Adrenal gland (tissue), 12 donors: ENCODE data around the gene ACTR6. TPM values are rescaled to one million over a fixed set of nuclear protein-coding genes. Genes with fewer than 3 reads are reported as not detected.

Experiments
- DNase-seq, 7 donors: peaks; one replicate each; pipeline ENCODE4 v3.0.0-alpha.2; 2019 to 2020
- H3K27ac ChIP-seq, 5 donors: fragments of 200-600 bp; sonication (generic) in 4 of 5; 1 replicate in 3 of 5; 2 replicates in 2 of 5; pipeline versions ENCODE4 v1.5.1 to v1.8.0; 2016 to 2020; ENCODE audit warnings: mild to moderate bottlenecking in 1 of 5
- H3K27me3 ChIP-seq: fragments of 200-600 bp; 2 replicates; pipeline ENCODE4 v1.8.0; 2021
- H3K36me3 ChIP-seq, 2 donors: fragments of 200-600 bp; replicated peaks in 1 of 2; 1 replicate in 1 of 2; 2 replicates in 1 of 2; pipeline versions ENCODE4 v1.5.1 to v1.8.0; 2018 to 2022
- H3K4me1 ChIP-seq, 2 donors: fragments of 200-600 bp; replicated peaks in 1 of 2; 1 replicate in 1 of 2; 2 replicates in 1 of 2; pipeline versions ENCODE4 v1.5.1 to v1.8.0; 2018 to 2021
- H3K4me3 ChIP-seq, 4 donors: fragments of 200-600 bp; sonication (generic) in 3 of 4; one replicate each; pipeline ENCODE4 v1.5.1; 2016 to 2018
- H3K9me3 ChIP-seq, 3 donors: fragments of 200-600 bp; sonication (generic) in 1 of 3; replicated peaks in 1 of 3; 1 replicate in 2 of 3; 2 replicates in 1 of 3; pipeline versions ENCODE4 v1.5.1 to v1.8.0; 2016 to 2021
- POLR2A ChIP-seq, 2 donors: fragments of 450-650 bp; IDR thresholded peaks; one replicate each; pipeline ENCODE4 v1.6.1; 2017; ENCODE audit warnings: antibody characterized with exemption in 2 of 2, mild to moderate bottlenecking in 2 of 2, moderate library complexity in 1 of 2
- WGBS, 4 donors: extraction: QIAGEN DNeasy Blood & Tissue Kit in 2 of 4; methylation state at CpG; one replicate each; pipeline versions ENCODE4 v1.1.5 to v1.1.7; 2013 to 2017; 5-methylcytosine and 5-hydroxymethylcytosine counted together
- intact Hi-C, 2 donors: fragments of 100-400 bp; cut with DNase I; formaldehyde crosslinking; loops; one replicate each; pipeline versions ENCODE4 v1.14.1 to v1.15.0; 2022 to 2023
- polyA plus RNA-seq, 3 donors: library from polyadenylated mRNA; stranded (reverse); fragments of 200-250 nt in 2 of 3; fragments of 350-450 nt in 1 of 3; fragmentation: Illumina TruSeq in 1 of 3; extraction: RNeasy Lipid Tissue Mini Kit (QIAGEN cat#74804) in 1 of 3; gene quantifications; one replicate each; pipeline ENCODE4 v1.2.3, GENCODE V29; 2013 to 2014
- total RNA-seq, 9 donors: library from RNA; depleted of rRNA in 4 of 9; stranded (reverse); fragments of >200 nt in 4 of 9; fragments of 120-200 nt in 1 of 9; fragmentation: NEBNext Ultra II Directional in 1 of 9; extraction: Animal tissue kit (Norgen Biotek cat#: 25700) in 1 of 9; gene quantifications; one replicate each; pipeline versions ENCODE4 v1.1.0 to v1.2.4, GENCODE V29; 2013 to 2023
- TF ChIP-seq, protein P1 (sequence below), 6 experiments: fragments of 450-650 bp in 4 of 6; fragments of 200-600 bp in 2 of 6; sonication (generic) in 1 of 6; IDR thresholded peaks; 1 replicate in 5 of 6; 2 replicates in 1 of 6; pipeline versions ENCODE4 v1.5.1 to v1.8.0; 2016 to 2021; ENCODE audit warnings: antibody characterized with exemption in 6 of 6, mild to moderate bottlenecking in 2 of 6, moderate library complexity in 1 of 6
- donor health status: healthy with polysubstance abuse.
- donor health status: Bipolar disorder and iron deficiency.
- donor health status: DM: yes; HTN: yes; CAD: no.
- donor health status: DM: no; HTN: no; CAD: no.
- donor health status: DM: no; HTN: no; CAD: no.
- donor health status: DM: yes; HTN: yes; CAD: no.

ACTR6 gene
- total and polyA plus RNA-seq, 12 donors: 5.4 to 30.1 (median 23.3) TPM

DNA sequence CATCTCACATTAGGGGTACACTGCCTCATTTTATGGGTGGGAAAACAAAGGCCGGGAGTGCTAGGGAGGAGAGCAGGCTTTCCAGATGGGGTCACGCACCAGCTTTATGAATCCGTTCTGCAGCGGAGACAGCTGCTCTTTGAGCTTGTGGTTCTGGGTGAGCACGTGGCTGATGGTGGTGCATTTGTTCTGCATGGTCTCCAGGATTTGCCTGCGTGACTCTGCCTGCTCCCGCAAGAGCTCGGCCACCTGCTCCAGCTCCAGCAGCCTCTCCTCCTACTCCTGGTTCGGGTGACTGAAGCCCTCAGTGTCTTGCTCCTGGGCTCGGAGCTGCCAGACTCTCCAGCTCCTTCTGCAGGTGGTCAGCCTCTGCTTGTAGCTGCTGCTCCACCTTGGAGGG, 34.4 kb upstream of the ACTR6 start:
- no peaks in the 10 kb centered on the region for H3K9me3 ChIP-seq
- no peak overlapping the region for H3K27ac ChIP-seq
- no peak for TF ChIP-seq POLR2A (IDR thresholded peaks at IDR 0.05)
- TF ChIP-seq, protein P1, sequence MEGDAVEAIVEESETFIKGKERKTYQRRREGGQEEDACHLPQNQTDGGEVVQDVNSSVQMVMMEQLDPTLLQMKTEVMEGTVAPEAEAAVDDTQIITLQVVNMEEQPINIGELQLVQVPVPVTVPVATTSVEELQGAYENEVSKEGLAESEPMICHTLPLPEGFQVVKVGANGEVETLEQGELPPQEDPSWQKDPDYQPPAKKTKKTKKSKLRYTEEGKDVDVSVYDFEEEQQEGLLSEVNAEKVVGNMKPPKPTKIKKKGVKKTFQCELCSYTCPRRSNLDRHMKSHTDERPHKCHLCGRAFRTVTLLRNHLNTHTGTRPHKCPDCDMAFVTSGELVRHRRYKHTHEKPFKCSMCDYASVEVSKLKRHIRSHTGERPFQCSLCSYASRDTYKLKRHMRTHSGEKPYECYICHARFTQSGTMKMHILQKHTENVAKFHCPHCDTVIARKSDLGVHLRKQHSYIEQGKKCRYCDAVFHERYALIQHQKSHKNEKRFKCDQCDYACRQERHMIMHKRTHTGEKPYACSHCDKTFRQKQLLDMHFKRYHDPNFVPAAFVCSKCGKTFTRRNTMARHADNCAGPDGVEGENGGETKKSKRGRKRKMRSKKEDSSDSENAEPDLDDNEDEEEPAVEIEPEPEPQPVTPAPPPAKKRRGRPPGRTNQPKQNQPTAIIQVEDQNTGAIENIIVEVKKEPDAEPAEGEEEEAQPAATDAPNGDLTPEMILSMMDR (IDR thresholded peaks at IDR 0.05): no peak
- DNase-seq: peak in 1 of 7 donors; percentile 33
- WGBS, 4 donors: 86 to 100% (median 95%) methylated on average over 5 to 10 of the region's 10 CpGs
- no peak overlapping the region for H3K4me3 ChIP-seq
- no peaks in the 10 kb centered on the region for H3K36me3 ChIP-seq
- intact Hi-C loops: no loop called here
- H3K27me3 ChIP-seq: no peaks in the 10 kb centered on the region
- H3K4me1 ChIP-seq: peaks cover 6 to 13% of the 10 kb centered on the region in 2 donors

DNA sequence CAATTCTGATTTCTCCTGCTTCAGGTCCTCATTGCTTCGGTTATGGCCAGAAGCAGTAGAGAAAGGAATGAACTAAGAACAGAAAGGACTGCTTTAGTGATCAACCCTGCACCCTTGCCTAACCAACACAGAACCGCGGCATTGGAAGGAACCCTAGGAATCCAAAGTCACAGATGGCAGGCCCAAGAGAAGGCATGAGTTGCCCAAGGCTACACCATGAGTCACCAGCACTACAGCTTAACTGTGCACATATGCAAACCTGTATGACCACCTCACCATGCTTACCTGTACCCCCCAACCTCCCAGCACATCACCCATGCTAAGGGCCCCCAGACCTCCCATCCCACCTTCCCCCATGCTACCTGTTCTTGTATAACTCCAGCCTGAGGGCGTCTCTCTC, 32.1 kb upstream of the ACTR6 start:
- 79 to 91% (median 88%) methylated on average over 4 of the region's 4 CpGs for WGBS, 4 donors

DNA sequence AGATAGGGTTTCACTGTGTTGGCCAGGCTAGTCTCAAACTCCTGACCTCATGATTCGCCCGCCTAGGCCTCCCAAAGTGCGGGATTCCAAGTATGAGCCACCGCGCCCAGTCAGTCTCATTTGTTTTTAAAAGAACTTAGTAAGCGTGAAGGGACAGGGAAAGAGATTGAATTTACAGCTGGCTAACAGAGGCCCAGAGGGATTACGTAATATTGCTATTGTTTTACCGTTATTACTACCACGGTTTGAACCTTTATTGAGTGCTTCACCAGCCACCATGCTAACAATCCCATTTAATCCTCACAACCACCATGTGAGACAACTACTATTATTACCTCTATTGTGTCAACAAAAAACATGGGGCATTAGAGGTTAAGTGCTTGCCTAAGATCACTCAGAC, 31.3 kb upstream of the ACTR6 start:
- H3K27ac ChIP-seq: no peak overlapping the region
- intact Hi-C loops: no loop called here
- H3K36me3 ChIP-seq: no peaks in the 10 kb centered on the region
- H3K4me1 ChIP-seq: peaks cover 0 to 2% of the 10 kb centered on the region in 2 donors
- TF ChIP-seq, protein P1 (IDR thresholded peaks at IDR 0.05): no peak
- TF ChIP-seq POLR2A (IDR thresholded peaks at IDR 0.05): no peak
- no peaks in the 10 kb centered on the region for H3K9me3 ChIP-seq
- DNase-seq: no peak
- no peaks in the 10 kb centered on the region for H3K27me3 ChIP-seq
- 94 to 98% (median 97%) methylated on average over 9 of the region's 9 CpGs for WGBS, 4 donors
- no peak overlapping the region for H3K4me3 ChIP-seq

More for the DNA sequence above, 32.1 kb upstream of the ACTR6 start:
- H3K27ac ChIP-seq: no peak overlapping the region
- no peak overlapping the region for H3K4me3 ChIP-seq
- H3K27me3 ChIP-seq: no peaks in the 10 kb centered on the region
- peak in 1 of 7 donors; percentile 28 for DNase-seq
- intact Hi-C loops: no loop called here
- peaks cover 3 to 10% of the 10 kb centered on the region in 2 donors for H3K4me1 ChIP-seq
- TF ChIP-seq, protein P1 (IDR thresholded peaks at IDR 0.05): no peak
- TF ChIP-seq POLR2A (IDR thresholded peaks at IDR 0.05): no peak
- H3K36me3 ChIP-seq: no peaks in the 10 kb centered on the region
- H3K9me3 ChIP-seq: no peaks in the 10 kb centered on the region

DNA sequence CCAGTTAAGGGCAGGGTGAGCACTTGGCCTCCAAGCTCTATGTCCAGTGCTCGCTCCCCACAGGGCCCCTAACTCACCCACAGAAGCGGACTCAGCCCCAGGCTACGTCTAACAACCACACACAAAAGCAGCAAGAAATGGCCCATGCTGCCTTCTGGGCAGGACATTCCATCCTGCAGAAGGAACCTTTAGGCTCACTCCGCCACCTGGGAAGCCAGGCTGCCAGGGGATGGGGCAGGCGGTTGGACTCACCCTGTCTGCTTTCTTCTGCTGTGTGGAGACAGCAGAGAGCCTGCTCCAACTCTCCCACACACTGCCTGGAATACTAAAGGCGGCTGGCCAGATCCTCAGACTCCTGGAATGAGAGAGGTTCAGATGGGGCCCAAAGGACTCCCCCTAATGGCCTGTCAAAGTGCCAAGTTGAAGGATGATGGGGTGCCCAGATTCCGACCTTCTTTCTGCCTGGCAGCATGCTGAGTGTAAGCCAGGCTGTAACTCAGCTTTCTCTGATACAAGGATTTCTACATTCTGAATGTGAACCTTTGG, 30.2 kb upstream of the ACTR6 start:
- DNase-seq: no peak
- intact Hi-C loops: no loop called here

More for the DNA sequence above, 30.2 kb upstream of the ACTR6 start:
- TF ChIP-seq, protein P1 (IDR thresholded peaks at IDR 0.05): no peak
- no peak for TF ChIP-seq POLR2A (IDR thresholded peaks at IDR 0.05)
- Histone ChIP-seq H3K4me1 (no peaks in the 10 kb centered on the region), H3K4me3 (no peak overlapping the region), H3K36me3 (no peaks in the 10 kb centered on the region), H3K27ac (no peak overlapping the region), H3K27me3 (no peaks in the 10 kb centered on the region), H3K9me3 (no peaks in the 10 kb centered on the region)
- WGBS, 4 donors: 84 to 94% (median 89%) methylated on average over 2 to 7 of the region's 7 CpGs
